H1 (cell line): ENCODE results near the gene FARP2. TPM values are rescaled to one million over a fixed set of nuclear protein-coding genes. Genes with fewer than 3 reads are reported as not detected.

Experiments
- BRCA1 ChIP-seq: IDR thresholded peaks from 2 replicates; pipeline ENCODE4 v1.6.1; 2012; ENCODE audit warnings: low read depth, low read length, improper control_type of control experiment
- RXRA ChIP-seq: IDR thresholded peaks from 2 replicates; pipeline ENCODE4 v1.6.1; 2011; ENCODE audit warnings: low read depth, mild to moderate bottlenecking, low read length, moderate library complexity; ENCODE audit not compliant: insufficient read depth
- SIN3A ChIP-seq, 2 experiments: IDR thresholded peaks in 1 of 2; conservative IDR thresholded peaks in 1 of 2; 2 replicates each; pipeline ENCODE4 v1.6.1; 2011 to 2012; ENCODE audit warnings: low read length in 2 of 2, improper control_type of control experiment in 1 of 2, low read depth in 1 of 2, mild to moderate bottlenecking in 1 of 2
- SUZ12 ChIP-seq: fragments of 200-600 bp; sonication (generic); IDR thresholded peaks from 2 replicates; pipeline ENCODE4 v1.6.1; 2012; ENCODE audit warnings: mild to moderate bottlenecking, inconsistent platforms, low read length, moderate library complexity, mixed read lengths
- TEAD4 ChIP-seq: IDR thresholded peaks from 2 replicates; pipeline ENCODE4 v1.6.1; 2012; ENCODE audit warnings: low read depth, low read length, inconsistent platforms, mixed read lengths
- ZNF274 ChIP-seq: IDR thresholded peaks from 2 replicates; pipeline ENCODE4 v1.7.0; 2012; ENCODE audit warnings: low read length, borderline replicate concordance; ENCODE audit errors: extremely low read depth
- polyA plus RNA-seq, 7 experiments: library from polyadenylated mRNA; depleted of rRNA in 3 of 7; stranded (reverse) in 5 of 7; unstranded in 2 of 7; fragments of >200 nt in 5 of 7; fragments of 200-250 nt in 2 of 7; gene quantifications; 1 replicate in 5 of 7; 2 replicates in 1 of 7; 4 replicates in 1 of 7; pipeline versions ENCODE4 v1.2.1 to v1.2.3, GENCODE V29; 2011 to 2013; ENCODE audit warnings: missing spikeins in 2 of 7, mixed read lengths in 2 of 7
- total RNA-seq: library from RNA; stranded (reverse); fragmentation: NEBNext Ultra II Directional; extraction: Animal tissue kit (Norgen Biotek cat#: 25700); gene quantifications from 2 replicates; pipeline ENCODE4 v1.2.1, GENCODE V29; 2021

Gene FARP2
- total and polyA plus RNA-seq, 2 of the 8 experiments (the other 6 are each of a cell fraction or from before 2014, with no cell fraction given) = 12.4 to 33.4 TPM

DNA sequence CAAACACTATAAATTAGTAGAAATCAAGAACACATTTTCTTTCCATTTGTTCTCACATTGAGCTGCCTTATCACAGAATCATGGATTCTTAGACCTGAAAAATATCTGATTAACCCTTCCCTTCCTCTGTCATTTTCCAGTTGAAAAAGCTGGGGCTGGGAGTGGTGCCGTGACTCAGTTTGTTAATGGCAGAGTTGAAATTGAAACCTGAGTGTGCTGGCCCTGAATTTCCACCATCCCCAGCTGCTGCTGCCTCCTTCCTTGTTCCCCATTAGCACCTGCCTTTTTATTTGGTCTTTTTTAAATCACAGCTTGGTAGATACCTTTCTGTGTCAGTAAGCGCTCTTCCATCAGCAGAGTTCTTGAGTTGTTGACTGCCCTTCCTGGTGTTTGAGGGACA is 10.6 kb downstream of the FARP2 start (continued):
- TF ChIP-seq ZNF274 = no peak
- no peak for TF ChIP-seq BRCA1
- no peak for TF ChIP-seq TEAD4
- TF ChIP-seq SIN3A (conservative IDR thresholded peaks at IDR 0.05 in 1 of 2, IDR thresholded peaks at IDR 0.05 in 1 of 2; ENCODE audit: low read depth in 1 of 2, low read length in 2 of 2) = no peak
- TF ChIP-seq SUZ12 = no peak
- no peak for TF ChIP-seq RXRA
